IMR-90 (cell line): ENCODE measurements around the gene GOSR1. TPM values are rescaled to one million over a fixed set of nuclear protein-coding genes. Genes with fewer than 3 reads are reported as not detected.
"Not testable (repeated sequence)": the region's sequence is repeated elsewhere in the genome, so short reads cannot be mapped to it uniquely, and the experiment has no call there.

Experiments
- ATAC-seq: fragments of 200-7000 bp; cut with Tn5 transposase; 2 replicates; pipeline ENCODE4 v1.9.1; 2020; ENCODE audit warnings: low read depth, mild to moderate bottlenecking, moderate library complexity
- BruUV-seq: library from RNA; stranded (reverse); fragments of 400-500 nt; replicated peaks from 2 replicates; lab custom pipeline; 2021; lab: Mats Ljungman, UMichigan
- CTCF ChIA-PET: fragments of 300-600 bp; formaldehyde crosslinking; extraction: SDS; loops from one replicate; lab custom pipeline; 2021; ENCODE audit warnings: antibody characterized with exemption; lab: Yijun Ruan, JAX
- POLR2A ChIA-PET: fragments of 300-600 bp; sonication (Branson Sonifier 250); formaldehyde crosslinking; loops from one replicate; lab custom pipeline; 2022; ENCODE audit warnings: antibody characterized with exemption; ENCODE audit not compliant: unreplicated experiment; lab: Charles Lee
- DNase-seq: peaks from one replicate; pipeline ENCODE4 v3.0.0; 2013
- H2AFZ ChIP-seq: replicated peaks from 2 replicates; pipeline ENCODE3; 2013; ENCODE audit warnings: low read length, mild to moderate bottlenecking; ENCODE audit not compliant: poor library complexity
- H2AK5ac ChIP-seq: 2 replicates; pipeline ENCODE4 v1.6.1; 2013; ENCODE audit warnings: low read depth, low read length, inconsistent platforms
- H2AK9ac ChIP-seq: replicated peaks from 2 replicates; pipeline ENCODE3; 2013; ENCODE audit warnings: mild to moderate bottlenecking, low read depth, low read length, moderate library complexity; ENCODE audit not compliant: poor library complexity
- H2BK120ac ChIP-seq: 2 replicates; pipeline ENCODE4 v1.6.1; 2013; ENCODE audit warnings: low read depth, low read length, inconsistent platforms
- H2BK15ac ChIP-seq: 3 replicates; pipeline ENCODE4 v1.6.1; 2013; ENCODE audit warnings: low read depth, low read length, inconsistent platforms
- H2BK20ac ChIP-seq: 2 replicates; pipeline ENCODE4 v1.6.1; 2013; ENCODE audit warnings: low read depth, mild to moderate bottlenecking, inconsistent platforms, low read length, moderate library complexity
- H2BK5ac ChIP-seq: 2 replicates; pipeline ENCODE4 v1.6.1; 2013; ENCODE audit warnings: mild to moderate bottlenecking, low read depth, low read length, inconsistent platforms; ENCODE audit not compliant: poor library complexity, severe bottlenecking
- H3K14ac ChIP-seq: replicated peaks from 2 replicates; pipeline ENCODE4 v1.6.1; 2013; ENCODE audit warnings: low read depth, low read length, inconsistent platforms
- H3K18ac ChIP-seq: 2 replicates; pipeline ENCODE4 v1.6.1; 2013; ENCODE audit warnings: low read depth, low read length, control low read depth
- H3K23ac ChIP-seq: 2 replicates; pipeline ENCODE4 v1.6.1; 2013; ENCODE audit warnings: low read depth, low read length, inconsistent platforms
- H3K27ac ChIP-seq: 2 replicates; pipeline ENCODE4 v1.5.1; 2013; ENCODE audit warnings: mild to moderate bottlenecking, control low read depth, low read length; ENCODE audit not compliant: insufficient read depth
- H3K27me3 ChIP-seq: 2 replicates; pipeline ENCODE4 v1.6.1; 2013; ENCODE audit warnings: low read length; ENCODE audit not compliant: control insufficient read depth, insufficient read depth
- H3K36me3 ChIP-seq: 2 replicates; pipeline ENCODE4 v1.6.1; 2013; ENCODE audit warnings: low read length, mixed read lengths; ENCODE audit not compliant: control insufficient read depth, insufficient read depth
- H3K4ac ChIP-seq: 2 replicates; pipeline ENCODE4 v1.6.1; 2013; ENCODE audit warnings: low read depth, low read length, inconsistent platforms
- H3K4me1 ChIP-seq: 2 replicates; pipeline ENCODE4 v1.6.1; 2013; ENCODE audit warnings: low read length, mixed read lengths; ENCODE audit not compliant: control insufficient read depth, insufficient read depth
- H3K4me2 ChIP-seq: 2 replicates; pipeline ENCODE4 v1.6.1; 2013; ENCODE audit warnings: low read depth, mild to moderate bottlenecking, control low read depth, low read length, moderate library complexity
- H3K4me3 ChIP-seq: 2 replicates; pipeline ENCODE4 v1.5.1; 2013; ENCODE audit warnings: low read depth, mild to moderate bottlenecking, control low read depth, low read length, moderate library complexity; ENCODE audit not compliant: insufficient read depth
- H3K56ac ChIP-seq: 2 replicates; pipeline ENCODE4 v1.6.1; 2013; ENCODE audit warnings: low read length, inconsistent platforms; ENCODE audit not compliant: insufficient read depth; ENCODE audit errors: extremely low read depth
- H3K79me1 ChIP-seq, 2 experiments: 2 replicates each; pipeline ENCODE4 v1.6.1; 2013; ENCODE audit warnings: low read length in 2 of 2, inconsistent platforms in 1 of 2, low read depth in 1 of 2
- H3K9ac ChIP-seq: 2 replicates; pipeline ENCODE4 v1.6.1; 2013; ENCODE audit warnings: low read depth, low read length, control low read depth
- H3K9me1 ChIP-seq: 2 replicates; pipeline ENCODE4 v1.6.1; 2013; ENCODE audit warnings: low read length, inconsistent platforms; ENCODE audit not compliant: insufficient read depth
- H3K9me3 ChIP-seq: 2 replicates; pipeline ENCODE4 v1.6.1; 2013; ENCODE audit warnings: low read length; ENCODE audit not compliant: control insufficient read depth, insufficient read depth
- H4K20me1 ChIP-seq: 2 replicates; pipeline ENCODE4 v1.6.1; 2013; ENCODE audit warnings: low read length, inconsistent platforms; ENCODE audit not compliant: insufficient read depth
- H4K5ac ChIP-seq: 2 replicates; pipeline ENCODE4 v1.6.1; 2013; ENCODE audit warnings: mild to moderate bottlenecking, low read depth, low read length, control low read depth
- H4K8ac ChIP-seq, 2 experiments: 2 replicates each; pipeline ENCODE4 v1.6.1; 2013; ENCODE audit warnings: low read depth in 2 of 2, low read length in 2 of 2, control low read depth in 1 of 2, inconsistent platforms in 1 of 2
- H4K91ac ChIP-seq: 2 replicates; pipeline ENCODE4 v1.6.1; 2013; ENCODE audit warnings: low read depth, low read length, inconsistent platforms; ENCODE audit not compliant: insufficient read depth
- MAZ ChIP-seq: IDR thresholded peaks from 2 replicates; pipeline ENCODE4 v1.6.1; 2012; ENCODE audit warnings: low read depth, mild to moderate bottlenecking, low read length, improper control_type of control experiment, moderate library complexity, borderline replicate concordance
- WGBS, 2 experiments: methylation state at CpG; one replicate each; pipeline versions ENCODE4 v1.1.5 to v1.1.7; 2013; ENCODE audit warnings: missing lambda C conversion rate in 2 of 2; ENCODE audit not compliant: insufficient read length in 1 of 2; ENCODE audit errors: extremely low coverage in 2 of 2; 5-methylcytosine and 5-hydroxymethylcytosine counted together
- dilution Hi-C: fragments of 300-500 bp; cut with HindIII; formaldehyde crosslinking; loops from one replicate; pipeline ENCODE4 v1.14.3; 2018; ENCODE audit warnings: low sequenced_read_pairs; ENCODE audit not compliant: unreplicated experiment
- in situ Hi-C: fragments of 300-500 bp; cut with MboI; formaldehyde crosslinking; loops from 3 replicates; pipeline ENCODE4 v1.14.3; 2019; ENCODE audit warnings: low sequenced_read_pairs, inconsistent platforms, mixed read lengths
- intact Hi-C: fragments of 100-400 bp; cut with micrococcal nuclease; formaldehyde crosslinking; loops from 2 replicates; pipeline ENCODE4 v1.10.0; 2022
- polyA plus RNA-seq, 3 experiments: library from polyadenylated mRNA; depleted of rRNA; stranded (reverse); fragments of >200 nt; gene quantifications; 2 replicates each; pipeline ENCODE4 v1.2.3, GENCODE V29; 2012; ENCODE audit warnings: low replicate concordance in 1 of 3
- total RNA-seq: library from RNA; depleted of rRNA; stranded (reverse); fragments of >200 nt; gene quantifications from 2 replicates; pipeline ENCODE4 v1.2.3, GENCODE V29; 2012

The GOSR1 gene
- total and polyA plus RNA-seq, 2 of the 4 experiments (the other 2 are of a cell fraction), result 21.2 to 47.5 TPM

GRCh38 chr17:30566104-30566503 is 88.9 kb downstream of the GOSR1 start:
- H2BK15ac ChIP-seq, H2BK5ac ChIP-seq, H2BK120ac ChIP-seq, H4K8ac ChIP-seq, H2BK20ac ChIP-seq, H3K9me1 ChIP-seq, dilution Hi-C loops, H3K9me3 ChIP-seq, in situ Hi-C loops, DNase-seq, H3K36me3 ChIP-seq, H4K20me1 ChIP-seq, H3K23ac ChIP-seq, H3K18ac ChIP-seq, intact Hi-C loops, H3K14ac ChIP-seq, BruUV-seq, H3K56ac ChIP-seq, H2AK9ac ChIP-seq, H3K4ac ChIP-seq, H3K79me1 ChIP-seq, H3K27ac ChIP-seq, POLR2A ChIA-PET, H3K4me1 ChIP-seq, H2AFZ ChIP-seq, H4K5ac ChIP-seq, CTCF ChIA-PET, ATAC-seq, H2AK5ac ChIP-seq, H4K91ac ChIP-seq, H3K4me2 ChIP-seq, H3K4me3 ChIP-seq, H3K9ac ChIP-seq: not testable (repeated sequence)
- WGBS, 2 experiments, result no CpG with 5 or more reads among the region's 4 CpGs
- peaks cover 53% of the 10 kb centered on the region for H3K27me3 ChIP-seq
- TF ChIP-seq MAZ, result peak; percentile 94; the same call in 1 of the 2 replicates

DNA sequence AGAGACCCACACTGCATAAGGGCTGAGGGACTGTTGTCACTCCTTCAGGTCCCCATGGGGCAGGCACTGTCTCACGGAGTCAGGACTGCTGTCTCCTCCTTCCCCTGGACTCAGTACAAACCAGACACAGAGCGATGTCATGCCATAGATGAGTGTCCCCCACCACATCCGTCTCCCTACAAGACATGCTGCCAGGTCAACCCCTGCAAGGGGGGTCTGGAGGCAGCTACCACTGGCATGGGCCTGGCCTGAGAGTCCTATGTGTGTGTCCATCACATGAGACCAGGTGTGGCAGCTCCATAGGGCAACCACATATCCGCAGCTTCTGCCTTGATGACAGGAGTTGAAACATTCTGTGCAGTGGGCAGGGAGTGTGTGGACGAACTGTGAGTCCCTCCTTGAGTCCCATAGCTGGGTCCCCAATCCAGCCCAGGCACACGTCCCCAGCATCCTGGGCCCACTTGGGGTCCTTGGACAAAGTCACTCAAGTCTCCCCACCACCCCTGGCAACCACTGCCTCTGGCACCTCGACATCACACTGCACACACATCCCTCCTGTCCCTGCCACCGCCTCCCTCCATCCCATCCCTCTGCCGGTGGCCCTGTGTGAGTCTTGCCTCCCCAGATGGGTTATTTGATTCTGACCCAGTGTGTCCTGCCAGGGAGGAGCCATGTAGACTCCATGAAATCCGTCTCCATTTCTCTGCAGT is 89.5 kb downstream of the GOSR1 start:
- CTCF ChIA-PET, result not testable (repeated sequence)

More for the DNA sequence above, 89.5 kb downstream of the GOSR1 start:
- peaks cover 56% of the 10 kb centered on the region for H3K27me3 ChIP-seq
- H3K14ac ChIP-seq, H2BK20ac ChIP-seq, intact Hi-C loops, H3K36me3 ChIP-seq, H2AFZ ChIP-seq, H3K9ac ChIP-seq, H2BK5ac ChIP-seq, H3K23ac ChIP-seq, BruUV-seq, DNase-seq, ATAC-seq, H3K9me1 ChIP-seq, H3K4me2 ChIP-seq, H4K91ac ChIP-seq, H2BK120ac ChIP-seq, H2AK5ac ChIP-seq, H3K4ac ChIP-seq, H3K9me3 ChIP-seq, H4K5ac ChIP-seq, in situ Hi-C loops, H3K56ac ChIP-seq, H4K20me1 ChIP-seq, H3K18ac ChIP-seq, H3K79me1 ChIP-seq, H2AK9ac ChIP-seq, POLR2A ChIA-PET, H3K4me3 ChIP-seq, H4K8ac ChIP-seq, H3K4me1 ChIP-seq, H3K27ac ChIP-seq, H2BK15ac ChIP-seq, dilution Hi-C loops: not testable (repeated sequence)
- no CpG with 5 or more reads among the region's 10 CpGs for WGBS, 2 experiments
